Loucy (cell line): Measurements from ENCODE around the gene TPM2.
A peak's percentile ranks its signal among the peaks of the same experiment; 100 is the strongest.

Experiments
- H2AFZ ChIP-seq: fragments of 200-600 bp; sonication (generic); 2 replicates; pipeline ENCODE4 v1.6.0; 2016; ENCODE audit warnings: antibody characterized with exemption, mild to moderate bottlenecking, low read length, moderate library complexity
- H3F3A ChIP-seq: fragments of 200-600 bp; 2 replicates; pipeline ENCODE4 v1.6.0; 2016; ENCODE audit warnings: antibody characterized with exemption, low read depth, mild to moderate bottlenecking
- H3K27me3 ChIP-seq: fragments of 200-600 bp; sonication (generic); 2 replicates; pipeline ENCODE4 v1.6.1; 2014; ENCODE audit warnings: low read length, mild to moderate bottlenecking; ENCODE audit not compliant: insufficient read depth, poor library complexity, severe bottlenecking
- H3K36me3 ChIP-seq: fragments of 200-600 bp; sonication (generic); 2 replicates; pipeline ENCODE4 v1.6.1; 2016; ENCODE audit warnings: low read length; ENCODE audit not compliant: insufficient read depth
- H3K4me1 ChIP-seq: fragments of 200-600 bp; sonication (generic); 2 replicates; pipeline ENCODE4 v1.5.1; 2014; ENCODE audit warnings: low read length, mild to moderate bottlenecking; ENCODE audit not compliant: insufficient read depth, poor library complexity, severe bottlenecking
- H3K4me2 ChIP-seq: fragments of 200-600 bp; sonication (generic); 2 replicates; pipeline ENCODE4 v1.6.0; 2014; ENCODE audit warnings: antibody characterized with exemption, low read length, low read depth, mild to moderate bottlenecking; ENCODE audit not compliant: poor library complexity, severe bottlenecking
- H3K4me3 ChIP-seq: fragments of 200-600 bp; sonication (generic); 2 replicates; pipeline ENCODE4 v1.5.1; 2014; ENCODE audit warnings: low read length, mild to moderate bottlenecking, mixed read lengths; ENCODE audit not compliant: poor library complexity, severe bottlenecking
- H3K79me2 ChIP-seq: fragments of 200-600 bp; sonication (generic); 2 replicates; pipeline ENCODE4 v1.6.1; 2014; ENCODE audit warnings: low read length; ENCODE audit not compliant: insufficient read depth
- H3K9ac ChIP-seq: fragments of 200-600 bp; sonication (generic); 2 replicates; pipeline ENCODE4 v1.6.0; 2014; ENCODE audit warnings: mild to moderate bottlenecking, low read depth, low read length, moderate library complexity; ENCODE audit not compliant: poor library complexity, severe bottlenecking
- H3K9me2 ChIP-seq: fragments of 200-600 bp; sonication (generic); replicated peaks from 2 replicates; pipeline ENCODE4 v1.6.1; 2016; ENCODE audit warnings: low read depth, low read length, mixed read lengths
- H3K9me3 ChIP-seq: fragments of 200-600 bp; sonication (generic); 2 replicates; pipeline ENCODE4 v1.6.1; 2014; ENCODE audit warnings: mild to moderate bottlenecking, antibody characterized with exemption, low read length, low read depth; ENCODE audit not compliant: insufficient read depth
- H4K20me1 ChIP-seq: fragments of 200-600 bp; sonication (generic); 2 replicates; pipeline ENCODE4 v1.6.0; 2014; ENCODE audit warnings: antibody characterized with exemption, low read length, mild to moderate bottlenecking; ENCODE audit not compliant: insufficient read depth, poor library complexity, severe bottlenecking
- EZH2phosphoT487 ChIP-seq: fragments of 200-600 bp; IDR thresholded peaks from 2 replicates; pipeline ENCODE4 v1.6.1; 2018; ENCODE audit warnings: antibody characterized with exemption, mild to moderate bottlenecking, moderate library complexity, borderline replicate concordance
- TF ChIP-seq, protein P1 (sequence below): fragments of 200-600 bp; sonication (generic); conservative IDR thresholded peaks from 2 replicates; pipeline ENCODE4 v1.5.1; 2014; ENCODE audit warnings: mild to moderate bottlenecking, antibody characterized with exemption, low read length

TPM2 gene

DNA sequence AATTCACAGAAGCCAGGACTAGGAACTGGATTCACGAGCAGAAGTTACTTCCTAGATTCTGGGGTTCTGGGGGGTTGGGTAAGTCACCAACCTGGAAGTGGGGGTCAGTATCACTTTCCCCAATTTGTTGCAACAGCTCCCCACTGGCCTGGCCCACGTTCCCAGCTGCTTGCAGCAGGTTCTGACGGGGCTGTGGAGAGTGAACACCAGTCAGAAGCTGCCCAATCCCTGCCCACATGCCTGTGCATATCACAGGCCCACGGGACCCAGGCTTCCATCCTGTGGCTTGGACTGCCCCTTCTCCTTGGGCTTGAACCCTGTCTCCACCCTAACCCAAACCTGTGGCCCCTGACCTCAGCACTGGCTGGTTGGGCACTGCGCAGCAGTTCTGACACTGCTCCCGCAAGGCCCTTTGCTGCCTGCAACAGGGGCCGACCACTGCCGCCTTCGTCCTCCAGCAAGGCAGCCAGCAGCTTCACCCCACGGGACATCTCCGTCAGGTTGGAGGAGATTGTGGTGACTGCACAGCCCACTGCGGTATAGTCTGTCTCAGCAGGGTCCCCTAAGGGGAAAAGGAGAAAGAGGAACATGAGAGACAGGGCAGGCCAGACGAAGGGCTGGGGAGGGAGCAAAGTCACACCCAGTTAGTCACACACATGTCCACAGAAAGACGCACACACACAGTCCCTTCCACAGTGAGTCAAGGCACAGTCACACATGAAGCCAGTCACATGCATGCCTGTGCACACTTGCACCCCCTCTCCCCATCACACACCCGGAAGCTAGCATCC is 29.2 kb upstream of the TPM2 start:
- H3K27me3 ChIP-seq = no peaks in the 10 kb centered on the region
- no peaks in the 10 kb centered on the region for H3F3A ChIP-seq
- H3K79me2 ChIP-seq = no peaks in the 10 kb centered on the region
- H3K9ac ChIP-seq = no peak overlapping the region
- peaks cover 97% of the 10 kb centered on the region; the same call in 1 of the 2 replicates for H3K36me3 ChIP-seq
- H3K9me3 ChIP-seq = no peaks in the 10 kb centered on the region
- no peaks in the 10 kb centered on the region for H3K9me2 ChIP-seq
- no peaks in the 10 kb centered on the region for H4K20me1 ChIP-seq
- H3K4me1 ChIP-seq = no peaks in the 10 kb centered on the region
- no peak overlapping the region for H3K4me2 ChIP-seq
- H2AFZ ChIP-seq = no peak overlapping the region
- TF ChIP-seq, protein P1, sequence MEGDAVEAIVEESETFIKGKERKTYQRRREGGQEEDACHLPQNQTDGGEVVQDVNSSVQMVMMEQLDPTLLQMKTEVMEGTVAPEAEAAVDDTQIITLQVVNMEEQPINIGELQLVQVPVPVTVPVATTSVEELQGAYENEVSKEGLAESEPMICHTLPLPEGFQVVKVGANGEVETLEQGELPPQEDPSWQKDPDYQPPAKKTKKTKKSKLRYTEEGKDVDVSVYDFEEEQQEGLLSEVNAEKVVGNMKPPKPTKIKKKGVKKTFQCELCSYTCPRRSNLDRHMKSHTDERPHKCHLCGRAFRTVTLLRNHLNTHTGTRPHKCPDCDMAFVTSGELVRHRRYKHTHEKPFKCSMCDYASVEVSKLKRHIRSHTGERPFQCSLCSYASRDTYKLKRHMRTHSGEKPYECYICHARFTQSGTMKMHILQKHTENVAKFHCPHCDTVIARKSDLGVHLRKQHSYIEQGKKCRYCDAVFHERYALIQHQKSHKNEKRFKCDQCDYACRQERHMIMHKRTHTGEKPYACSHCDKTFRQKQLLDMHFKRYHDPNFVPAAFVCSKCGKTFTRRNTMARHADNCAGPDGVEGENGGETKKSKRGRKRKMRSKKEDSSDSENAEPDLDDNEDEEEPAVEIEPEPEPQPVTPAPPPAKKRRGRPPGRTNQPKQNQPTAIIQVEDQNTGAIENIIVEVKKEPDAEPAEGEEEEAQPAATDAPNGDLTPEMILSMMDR = no peak
- no peak for TF ChIP-seq EZH2phosphoT487
- no peak overlapping the region for H3K4me3 ChIP-seq

DNA sequence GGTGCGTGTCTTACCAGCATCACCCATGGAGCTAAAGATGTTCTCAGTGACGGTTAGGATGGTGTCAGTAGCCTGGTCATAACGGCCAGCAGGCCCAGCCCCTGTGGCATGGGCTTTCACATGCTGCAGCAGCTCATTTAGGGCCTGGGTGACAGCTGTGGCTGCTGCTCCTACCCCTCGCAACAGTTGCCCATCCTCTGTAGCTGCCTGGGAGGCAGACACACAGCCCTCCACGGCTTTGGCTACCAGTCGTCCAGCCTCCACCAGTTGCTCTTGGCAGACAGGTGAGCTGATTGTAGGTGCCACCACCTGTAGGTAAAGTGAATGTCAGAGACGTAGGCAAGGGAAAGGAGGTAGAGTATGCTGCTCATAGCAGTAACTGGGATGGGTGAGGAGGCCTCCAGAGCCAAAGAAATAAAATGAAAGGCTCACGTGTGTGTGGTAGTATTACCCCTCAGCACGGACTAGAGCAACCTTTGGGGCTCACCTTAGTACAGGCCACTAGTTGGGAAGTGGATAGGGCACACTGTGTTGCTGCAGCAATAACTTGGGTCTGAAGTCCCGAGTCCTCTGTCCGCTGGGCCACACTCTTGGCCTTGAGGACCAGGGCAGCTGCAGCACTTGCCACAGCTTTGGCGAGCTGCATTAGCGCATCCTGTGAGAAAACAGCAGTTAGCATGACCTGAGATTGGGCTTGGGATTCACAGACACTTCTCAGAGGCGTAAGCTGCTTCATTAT is 27.6 kb upstream of the TPM2 start:
- Histone ChIP-seq H3K36me3 (peaks cover 97% of the 10 kb centered on the region; the same call in 1 of the 2 replicates), H3F3A (no peaks in the 10 kb centered on the region)
- TF ChIP-seq, protein P1 = no peak
- no peak for TF ChIP-seq EZH2phosphoT487

DNA sequence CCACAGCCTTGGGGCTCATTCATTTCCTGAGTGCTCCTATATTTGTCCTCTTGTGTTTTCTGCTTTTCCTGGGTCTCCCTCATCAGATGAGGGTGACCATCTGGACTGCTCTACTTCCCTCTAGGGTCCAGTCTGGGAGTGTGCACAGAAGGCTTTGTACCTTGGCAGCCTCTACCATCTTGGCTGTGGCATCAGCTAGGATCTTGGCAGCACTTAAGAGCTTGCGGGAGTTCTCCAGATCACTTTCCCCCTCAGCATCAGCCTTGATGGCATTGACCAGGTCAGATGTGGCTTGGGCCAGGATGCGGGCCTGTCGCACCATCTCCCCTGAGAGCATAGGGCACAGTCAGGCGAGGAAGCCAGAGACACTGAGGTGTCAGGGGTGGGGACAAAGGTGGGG is 26.5 kb upstream of the TPM2 start:
- no peak overlapping the region for H2AFZ ChIP-seq
- no peak overlapping the region for H3K9ac ChIP-seq
- H3K9me2 ChIP-seq = no peaks in the 10 kb centered on the region
- no peaks in the 10 kb centered on the region for H3K27me3 ChIP-seq
- no peaks in the 10 kb centered on the region for H4K20me1 ChIP-seq
- H3K9me3 ChIP-seq = no peaks in the 10 kb centered on the region
- H3K4me1 ChIP-seq = no peaks in the 10 kb centered on the region
- H3K4me2 ChIP-seq = no peak overlapping the region
- TF ChIP-seq, protein P1 = peak; percentile 18; the same call in 1 of the 2 replicates
- TF ChIP-seq EZH2phosphoT487 = no peak
- no peak overlapping the region for H3K4me3 ChIP-seq
- H3K79me2 ChIP-seq = no peaks in the 10 kb centered on the region
- H3F3A ChIP-seq = no peaks in the 10 kb centered on the region
- peaks cover 96% of the 10 kb centered on the region; the same call in 1 of the 2 replicates for H3K36me3 ChIP-seq

More for the DNA sequence above, 27.6 kb upstream of the TPM2 start:
- Histone ChIP-seq H3K9me3 (no peaks in the 10 kb centered on the region), H3K4me1 (no peaks in the 10 kb centered on the region), H3K27me3 (no peaks in the 10 kb centered on the region), H3K9ac (no peak overlapping the region), H3K79me2 (no peaks in the 10 kb centered on the region), H3K4me2 (no peak overlapping the region), H4K20me1 (no peaks in the 10 kb centered on the region), H3K4me3 (no peak overlapping the region), H2AFZ (no peak overlapping the region), H3K9me2 (no peaks in the 10 kb centered on the region)
